HL-60 (cell line): Measurements from ENCODE around the gene LRRTM3.

Source experiments
- DNase-seq, 2 experiments: peaks; one replicate each; pipeline ENCODE4 v3.0.0-alpha.2; 2010 to 2020; ENCODE audit warnings: low read depth in 1 of 2, low spot score in 1 of 2
- H3K27ac ChIP-seq: fragments of 250-450 bp; sonication (Bioruptor Pico); replicated peaks from 2 replicates; pipeline ENCODE4 v1.5.1; 2020; ENCODE audit warnings: mild to moderate bottlenecking, moderate library complexity
- H3K27me3 ChIP-seq: fragments of 250-450 bp; sonication (Bioruptor Pico); 2 replicates; pipeline ENCODE4 v1.5.1; 2021; ENCODE audit warnings: mild to moderate bottlenecking, moderate library complexity; ENCODE audit not compliant: insufficient read depth, poor library complexity, severe bottlenecking
- H3K4me3 ChIP-seq: replicated peaks from 2 replicates; pipeline ENCODE4 v1.5.1; 2011; ENCODE audit warnings: mild to moderate bottlenecking, control low read depth, low read length; ENCODE audit not compliant: insufficient read depth
- CTCF ChIP-seq: IDR thresholded peaks from one replicate; pipeline ENCODE4 v1.5.1; 2011; ENCODE audit warnings: low read length, control low read depth, inconsistent platforms; ENCODE audit not compliant: insufficient read depth
- GABPA ChIP-seq: IDR thresholded peaks from 2 replicates; pipeline ENCODE4 v1.6.1; 2012; ENCODE audit warnings: low read depth
- POLR2AphosphoS5 ChIP-seq: IDR thresholded peaks from 2 replicates; pipeline ENCODE4 v1.6.1; 2012; ENCODE audit warnings: low read depth
- REST ChIP-seq: IDR thresholded peaks from 2 replicates; pipeline ENCODE4 v1.6.1; 2012; ENCODE audit warnings: low read depth; ENCODE audit not compliant: insufficient replicate concordance
- SPI1 ChIP-seq: IDR thresholded peaks from 2 replicates; pipeline ENCODE4 v1.6.1; 2012; ENCODE audit warnings: low read depth, mild to moderate bottlenecking, borderline replicate concordance

LRRTM3 gene

GRCh38 chr10:66927251-66927935 is 1.6 kb downstream of the LRRTM3 start:
- DNase-seq, result no peak
- Histone ChIP-seq H3K27ac (no peak overlapping the region), H3K27me3 (peaks cover 14% of the 10 kb centered on the region), H3K4me3 (no peak overlapping the region)
- no peak for TF ChIP-seq CTCF
- no peak for TF ChIP-seq SPI1
- TF ChIP-seq REST, result no peak
- TF ChIP-seq POLR2AphosphoS5, result no peak
- TF ChIP-seq GABPA, result no peak

- DNase-seq, result no peak
- Histone ChIP-seq H3K27me3 (peaks cover 14% of the 10 kb centered on the region), H3K4me3 (no peak overlapping the region), H3K27ac (no peak overlapping the region)
- TF ChIP-seq POLR2AphosphoS5, result no peak
- no peak for TF ChIP-seq GABPA
- TF ChIP-seq CTCF, result no peak
- no peak for TF ChIP-seq REST
- no peak for TF ChIP-seq SPI1
These were observed 2.3 kb downstream of the LRRTM3 start for GRCh38 chr10:66927971-66928770.

GRCh38 chr10:66928776-66929175 is 2.9 kb downstream of the LRRTM3 start:
- peaks cover 14% of the 10 kb centered on the region for H3K27me3 ChIP-seq
- no peak overlapping the region for H3K4me3 ChIP-seq

More at GRCh38 chr10:66928776-66929175, 2.9 kb downstream of the LRRTM3 start:
- DNase-seq, result no peak
- TF ChIP-seq CTCF (no peak), POLR2AphosphoS5 (no peak), GABPA (no peak), REST (no peak)
- H3K27ac ChIP-seq, result no peak overlapping the region
